Mucosa of descending colon (tissue), 3 donors: ENCODE data around the gene SLC33A1. TPM values are rescaled to one million over a fixed set of nuclear protein-coding genes. Genes with fewer than 3 reads are reported as not detected.
A peak's percentile ranks its signal among the peaks of the same experiment; 100 is the strongest.

Experiments
- ATAC-seq: fragments of 200-7000 bp; cut with Tn5 transposase; one replicate; pipeline ENCODE4 v1.9.1; 2020; ENCODE audit warnings: mild to moderate bottlenecking, moderate library complexity
- DNase-seq, 3 donors: peaks; one replicate each; pipeline ENCODE4 v3.0.0-alpha.2; 2020
- H3K36me3 ChIP-seq: fragments of 200-600 bp; one replicate; pipeline ENCODE4 v1.8.0; 2021; ENCODE audit warnings: low read depth, mild to moderate bottlenecking
- H3K4me1 ChIP-seq: fragments of 200-600 bp; one replicate; pipeline ENCODE4 v1.8.0; 2021; ENCODE audit warnings: low read depth, mild to moderate bottlenecking
- H3K4me3 ChIP-seq: fragments of 200-600 bp; one replicate; pipeline ENCODE4 v1.8.0; 2021; ENCODE audit warnings: mild to moderate bottlenecking
- H3K9me3 ChIP-seq: fragments of 200-600 bp; one replicate; pipeline ENCODE4 v1.8.0; 2021; ENCODE audit warnings: mild to moderate bottlenecking
- intact Hi-C, 2 donors: fragments of 100-400 bp; cut with DNase I in 1 of 2; cut with micrococcal nuclease in 1 of 2; formaldehyde crosslinking; loops; one replicate each; pipeline versions ENCODE4 v1.11.0 to v1.11.1; 2022; cut with DNase I, micrococcal nuclease
- total RNA-seq, 3 donors: library from RNA; stranded (reverse); fragmentation: NEBNext Ultra II Directional in 2 of 3; extraction: Animal tissue kit (Norgen Biotek cat#: 25700) in 2 of 3; gene quantifications; one replicate each; pipeline versions ENCODE4 v1.2.1 to v1.2.4, GENCODE V29; 2021 to 2023
- TF ChIP-seq, protein P1 (sequence below): fragments of 200-600 bp; IDR thresholded peaks from one replicate; pipeline ENCODE4 v1.8.0; 2022; ENCODE audit warnings: antibody characterized with exemption, mild to moderate bottlenecking
- donor health status: DM: no; HTN: no; CAD: no; lungs with moderate emphysema.
- donor health status: DM: no; HTN: no; CAD: no.
- donor health status: DM: no; HTN: yes; CAD: no.

SLC33A1 gene
- total RNA-seq, 3 donors from 2014 or later: 25.8 to 31.0 (median 27.8) TPM

DNA sequence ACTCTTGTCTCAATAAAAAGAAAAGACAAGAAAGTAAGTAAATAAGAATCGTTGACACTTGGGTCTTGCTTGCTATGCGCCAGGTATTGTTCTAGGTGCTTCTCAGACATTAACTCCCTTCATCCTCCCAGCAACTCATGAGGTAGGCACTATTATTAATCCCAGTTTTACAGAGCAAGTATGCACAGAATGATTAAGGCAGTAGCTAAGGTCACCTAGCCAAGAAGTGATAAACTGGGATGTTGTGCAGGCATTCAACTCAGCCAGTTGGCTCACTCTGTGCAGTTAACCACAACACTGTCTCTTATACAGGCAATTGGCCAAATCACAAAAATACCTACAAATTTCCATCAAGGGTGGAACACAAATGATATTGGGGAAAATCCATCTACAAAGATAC lies 46.4 kb downstream of the SLC33A1 start:
- no peak for ATAC-seq

DNA sequence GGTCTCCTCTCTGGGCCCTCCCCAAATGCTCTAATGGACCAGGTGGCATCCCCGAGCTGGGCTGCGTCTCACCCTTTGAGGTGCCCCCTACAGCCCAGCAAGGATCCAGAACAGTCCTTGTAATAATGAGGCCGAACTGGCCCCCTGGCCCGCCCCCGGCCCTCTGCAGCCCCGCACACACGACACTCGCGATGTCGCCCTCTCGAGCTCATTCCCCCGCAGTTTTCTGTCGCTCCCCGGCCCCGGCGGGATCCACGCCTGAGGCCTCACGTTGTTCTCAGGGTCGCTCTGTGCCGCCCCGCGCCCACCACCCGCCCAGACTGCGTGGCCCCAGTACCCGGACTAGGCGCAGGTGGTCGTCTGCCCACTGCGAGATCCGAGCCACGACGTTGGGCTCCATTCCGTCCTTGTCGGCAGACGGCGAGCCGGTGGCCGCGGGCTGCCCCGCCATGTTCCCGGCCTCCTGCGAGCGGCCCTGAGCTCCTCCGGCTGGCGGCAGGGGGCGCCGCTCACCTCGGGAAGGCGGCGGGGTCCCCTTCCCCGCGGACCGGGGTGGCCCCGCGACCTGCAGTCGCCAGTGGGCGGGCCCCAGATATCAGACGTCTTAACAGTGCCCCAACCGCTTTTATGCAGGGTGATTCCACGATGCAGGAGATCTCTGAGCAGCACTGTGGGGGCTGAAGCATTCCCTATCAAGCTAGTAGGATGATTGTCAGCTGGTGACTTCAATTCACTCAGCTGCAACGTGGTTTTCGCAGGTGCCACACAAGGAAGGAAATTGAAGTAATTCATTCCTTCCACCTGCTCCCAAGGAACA lies 48.2 kb downstream of the SLC33A1 start, which contains the start of gene C3orf33:
TSS of gene C3orf33 (minus strand) at position 477 of the 817 bp plus-strand sequence. CDS start at position 451, 26 bp downstream.
- TF ChIP-seq, protein P1, sequence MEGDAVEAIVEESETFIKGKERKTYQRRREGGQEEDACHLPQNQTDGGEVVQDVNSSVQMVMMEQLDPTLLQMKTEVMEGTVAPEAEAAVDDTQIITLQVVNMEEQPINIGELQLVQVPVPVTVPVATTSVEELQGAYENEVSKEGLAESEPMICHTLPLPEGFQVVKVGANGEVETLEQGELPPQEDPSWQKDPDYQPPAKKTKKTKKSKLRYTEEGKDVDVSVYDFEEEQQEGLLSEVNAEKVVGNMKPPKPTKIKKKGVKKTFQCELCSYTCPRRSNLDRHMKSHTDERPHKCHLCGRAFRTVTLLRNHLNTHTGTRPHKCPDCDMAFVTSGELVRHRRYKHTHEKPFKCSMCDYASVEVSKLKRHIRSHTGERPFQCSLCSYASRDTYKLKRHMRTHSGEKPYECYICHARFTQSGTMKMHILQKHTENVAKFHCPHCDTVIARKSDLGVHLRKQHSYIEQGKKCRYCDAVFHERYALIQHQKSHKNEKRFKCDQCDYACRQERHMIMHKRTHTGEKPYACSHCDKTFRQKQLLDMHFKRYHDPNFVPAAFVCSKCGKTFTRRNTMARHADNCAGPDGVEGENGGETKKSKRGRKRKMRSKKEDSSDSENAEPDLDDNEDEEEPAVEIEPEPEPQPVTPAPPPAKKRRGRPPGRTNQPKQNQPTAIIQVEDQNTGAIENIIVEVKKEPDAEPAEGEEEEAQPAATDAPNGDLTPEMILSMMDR: peak; percentile 92
- Histone ChIP-seq H3K9me3 (no peaks in the 10 kb centered on the region), H3K4me1 (no peaks in the 10 kb centered on the region), H3K4me3 (peak within 1 kb of the TSS; percentile 61), H3K36me3 (no peaks in the 10 kb centered on the region)
- peak; percentile 74 to 86 (median 76) for DNase-seq
- intact Hi-C loops: no loop called here
- peak; percentile 97 for ATAC-seq

More for the DNA sequence above, 46.4 kb downstream of the SLC33A1 start:
- intact Hi-C loops: no loop called here
- H3K4me3 ChIP-seq: no peak overlapping the region
- no peaks in the 10 kb centered on the region for H3K36me3 ChIP-seq
- TF ChIP-seq, protein P1: no peak
- no peaks in the 10 kb centered on the region for H3K9me3 ChIP-seq
- no peaks in the 10 kb centered on the region for H3K4me1 ChIP-seq
- DNase-seq: no peak

DNA sequence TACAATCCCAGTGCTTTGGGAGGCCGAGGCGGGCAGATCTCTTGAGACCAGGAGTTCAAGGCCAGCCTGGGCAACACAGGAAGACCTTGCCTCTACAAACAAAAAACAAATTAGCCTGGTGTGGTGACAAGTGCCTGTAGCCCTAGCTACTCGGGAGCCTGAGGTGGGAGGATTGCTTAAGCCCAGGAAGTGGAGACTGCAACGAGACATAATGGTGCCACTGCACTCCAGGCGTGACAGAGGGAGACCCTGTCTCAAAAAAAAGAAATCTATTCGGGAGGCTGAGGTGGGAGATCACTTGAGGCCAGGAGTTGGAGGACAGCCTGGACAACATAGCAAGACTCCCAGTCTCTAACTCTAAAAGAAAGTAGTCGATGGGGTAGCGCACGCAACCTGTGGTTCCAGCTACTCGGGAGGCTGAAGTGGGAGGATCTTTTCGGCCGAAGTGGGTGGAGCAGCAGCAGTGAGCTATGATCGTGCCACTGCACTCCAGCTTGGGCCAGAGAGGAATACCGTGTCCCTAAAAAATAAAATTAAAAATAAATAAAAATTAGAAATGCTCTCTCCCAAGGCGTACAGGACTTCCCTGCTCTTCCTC lies 48.9 kb downstream of the SLC33A1 start:
- DNase-seq: peak; percentile 57 to 70 (median 65)
- H3K4me1 ChIP-seq: no peaks in the 10 kb centered on the region
- H3K36me3 ChIP-seq: no peaks in the 10 kb centered on the region
- ATAC-seq: peak; percentile 79
- TF ChIP-seq, protein P1: no peak
- intact Hi-C loops: no loop called here
- peak overlapping the region; percentile 61 for H3K4me3 ChIP-seq
- H3K9me3 ChIP-seq: no peaks in the 10 kb centered on the region

DNA sequence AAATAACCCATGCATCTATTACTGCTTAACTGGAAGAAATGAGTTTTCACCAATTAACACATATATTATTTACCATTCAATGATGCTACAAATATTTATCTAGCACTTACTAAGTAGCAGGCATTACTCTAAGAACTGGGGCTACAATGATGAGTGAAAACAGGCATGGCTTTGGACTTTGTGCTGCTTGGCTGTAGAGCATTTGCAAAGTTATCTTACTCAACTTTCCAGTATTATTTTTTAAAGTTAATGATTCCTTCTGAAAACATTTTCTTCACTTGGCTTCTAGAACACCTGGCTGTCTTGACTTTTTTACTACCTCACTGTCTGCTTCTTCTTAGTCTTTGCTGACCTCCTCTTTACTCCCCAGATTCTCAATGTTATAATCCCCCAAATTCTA lies 49.9 kb downstream of the SLC33A1 start:
- no peak for DNase-seq
- intact Hi-C loops: no loop called here
- no peak overlapping the region for H3K4me3 ChIP-seq
- TF ChIP-seq, protein P1: no peak
- H3K9me3 ChIP-seq: no peaks in the 10 kb centered on the region
- H3K36me3 ChIP-seq: no peaks in the 10 kb centered on the region
- ATAC-seq: no peak
- H3K4me1 ChIP-seq: no peaks in the 10 kb centered on the region

- DNase-seq: no peak
- no peaks in the 10 kb centered on the region for H3K4me1 ChIP-seq
- no peak overlapping the region for H3K4me3 ChIP-seq
- no peak for ATAC-seq
- H3K9me3 ChIP-seq: no peaks in the 10 kb centered on the region
- TF ChIP-seq, protein P1: no peak
- H3K36me3 ChIP-seq: no peaks in the 10 kb centered on the region
- intact Hi-C loops: no loop called here
These were observed 61.7 kb downstream of the SLC33A1 start for GRCh38 chr3:155792532-155792931.
